Endothelial cell of umbilical vein (primary cell): ENCODE results near the gene FOLR1. TPM values are rescaled to one million over a fixed set of nuclear protein-coding genes. Genes with fewer than 3 reads are reported as not detected.

ENCODE experiments used
- BruUV-seq: library from RNA; stranded (reverse); fragments of 400-500 nt; replicated peaks from 2 replicates; lab custom pipeline; 2021; lab: Mats Ljungman, UMichigan
- CTCF ChIA-PET: fragments of 300-600, 350-600 bp; sonication (Branson Sonifier 250); formaldehyde crosslinking; loops from one replicate; lab custom pipeline; 2021; ENCODE audit warnings: antibody characterized with exemption, inconsistent platforms; lab: Charles Lee
- POLR2A ChIA-PET: fragments of 300-600, 350-600 bp; sonication (Branson Sonifier 250); formaldehyde crosslinking; loops from one replicate; lab custom pipeline; 2021; ENCODE audit warnings: antibody characterized with exemption, inconsistent platforms; lab: Charles Lee
- DNase-seq: peaks from one replicate; pipeline ENCODE4 v3.0.0-alpha.2; 2011; ENCODE audit warnings: low read depth, low spot score
- FAIRE-seq: peaks from 2 replicates; lab custom pipeline; 2011; peaks lifted over from hg19 to GRCh38; lab: Jason Lieb, UNC
- H2AFZ ChIP-seq: 2 replicates; pipeline ENCODE4 v1.6.0; 2012; ENCODE audit warnings: low read depth, low read length, control low read depth, inconsistent platforms
- H3K27ac ChIP-seq: 2 replicates; pipeline ENCODE4 v1.5.1; 2011; ENCODE audit warnings: low read depth, mild to moderate bottlenecking, control low read depth, low read length, moderate library complexity; ENCODE audit not compliant: insufficient read depth
- H3K27me3 ChIP-seq, 2 experiments: 2 replicates each; pipeline versions ENCODE4 v1.6.0 to v1.6.1; 2011; ENCODE audit warnings: low read length in 2 of 2, mixed read lengths in 1 of 2; ENCODE audit not compliant: control insufficient read depth in 2 of 2, insufficient read depth in 2 of 2
- H3K36me3 ChIP-seq, 2 experiments: 2 replicates in 1 of 2; 3 replicates in 1 of 2; pipeline ENCODE4 v1.5.1; 2011; ENCODE audit warnings: low read length in 2 of 2, mild to moderate bottlenecking in 1 of 2, moderate library complexity in 1 of 2; ENCODE audit not compliant: control insufficient read depth in 2 of 2, insufficient read depth in 2 of 2; ENCODE audit errors: extremely low read depth in 1 of 2
- H3K4me1 ChIP-seq: 3 replicates; pipeline ENCODE4 v1.5.1; 2011; ENCODE audit warnings: mild to moderate bottlenecking, low read length; ENCODE audit not compliant: control insufficient read depth, insufficient read depth; ENCODE audit errors: extremely low read depth
- H3K4me2 ChIP-seq: 2 replicates; pipeline ENCODE4 v1.6.1; 2011; ENCODE audit warnings: low read length, control low read depth, mixed read lengths; ENCODE audit not compliant: insufficient read depth
- H3K4me3 ChIP-seq, 3 experiments: fragments of 200-600 bp in 1 of 3; sonication (generic), shearing (Covaris generic) in 1 of 3; replicated peaks in 1 of 3; 2 replicates each; pipeline ENCODE4 v1.5.1; 2011 to 2016; ENCODE audit warnings: control low read depth in 3 of 3, low read length in 3 of 3, mild to moderate bottlenecking in 2 of 3, inconsistent platforms in 1 of 3, low read depth in 1 of 3, moderate library complexity in 1 of 3; ENCODE audit not compliant: insufficient read depth in 1 of 3
- H3K79me2 ChIP-seq: 2 replicates; pipeline ENCODE4 v1.6.0; 2012; ENCODE audit warnings: low read length, inconsistent platforms; ENCODE audit not compliant: control insufficient read depth, insufficient read depth
- H3K9ac ChIP-seq: replicated peaks from 2 replicates; pipeline ENCODE3; 2011; ENCODE audit warnings: low read length, control low read depth; ENCODE audit not compliant: insufficient read depth; ENCODE audit errors: extremely low read depth
- H3K9me1 ChIP-seq: replicated peaks from 3 replicates; pipeline ENCODE4 v1.6.0; 2011; ENCODE audit warnings: mild to moderate bottlenecking, low read length; ENCODE audit not compliant: control insufficient read depth, insufficient read depth; ENCODE audit errors: extremely low read depth
- H3K9me3 ChIP-seq: replicated peaks from 2 replicates; pipeline ENCODE4 v1.5.1; 2012; ENCODE audit warnings: low read length, inconsistent platforms; ENCODE audit not compliant: control insufficient read depth, insufficient read depth
- H4K20me1 ChIP-seq: replicated peaks from 2 replicates; pipeline ENCODE3; 2011; ENCODE audit warnings: mild to moderate bottlenecking, low read length; ENCODE audit not compliant: control insufficient read depth, insufficient read depth; ENCODE audit errors: extremely low read depth
- CTCF ChIP-seq, 2 donors: IDR thresholded peaks; 1 replicate in 1 of 2; 2 replicates in 1 of 2; pipeline ENCODE4 v1.5.1; 2011; ENCODE audit warnings: low read length in 2 of 2, mild to moderate bottlenecking in 2 of 2, moderate library complexity in 2 of 2, control low read depth in 1 of 2, inconsistent platforms in 1 of 2, low read depth in 1 of 2; ENCODE audit not compliant: insufficient read depth in 1 of 2; ENCODE audit errors: extremely low read depth in 1 of 2
- EZH2 ChIP-seq: IDR thresholded peaks from 2 replicates; pipeline ENCODE4 v1.6.1; 2012; ENCODE audit warnings: borderline replicate concordance, low read depth, mild to moderate bottlenecking, moderate library complexity, low read length, inconsistent platforms; ENCODE audit not compliant: severe bottlenecking
- FOS ChIP-seq: IDR thresholded peaks from 2 replicates; pipeline ENCODE4 v1.6.1; 2011; ENCODE audit warnings: mild to moderate bottlenecking, low read length, moderate library complexity, borderline replicate concordance; ENCODE audit not compliant: insufficient read depth
- GATA2 ChIP-seq: IDR thresholded peaks from 2 replicates; pipeline ENCODE4 v1.7.0; 2011; ENCODE audit warnings: low read depth, mild to moderate bottlenecking, moderate library complexity, mixed read lengths, low read length; ENCODE audit not compliant: insufficient read length, insufficient read depth
- JUN ChIP-seq: IDR thresholded peaks from 2 replicates; pipeline ENCODE4 v1.6.1; 2011; ENCODE audit warnings: borderline replicate concordance, low read depth; ENCODE audit not compliant: insufficient read length, insufficient read depth
- MYC ChIP-seq: IDR thresholded peaks from one replicate; pipeline ENCODE4 v1.6.1; 2011; ENCODE audit warnings: mild to moderate bottlenecking, low read depth, low read length
- POLR2A ChIP-seq: IDR thresholded peaks from 2 replicates; pipeline ENCODE4 v1.6.1; 2012; ENCODE audit warnings: low read depth, mild to moderate bottlenecking, control low read depth, low read length
- POLR2AphosphoS5 ChIP-seq: IDR thresholded peaks from 2 replicates; pipeline ENCODE4 v1.6.1; 2012; ENCODE audit warnings: low read depth, mild to moderate bottlenecking, control low read depth, low read length, moderate library complexity; ENCODE audit not compliant: insufficient read depth
- dilution Hi-C: fragments of 300-500 bp; cut with MboI; formaldehyde crosslinking; loops from one replicate; pipeline ENCODE4 v1.15.0; 2019; ENCODE audit warnings: low sequenced_read_pairs; ENCODE audit not compliant: extremely low pct_ligation_motif_present
- intact Hi-C: fragments of 100-400 bp; cut with micrococcal nuclease; formaldehyde crosslinking; loops from one replicate; pipeline ENCODE4 v1.10.0; 2022
- polyA plus RNA-seq, 4 experiments: library from polyadenylated mRNA; depleted of rRNA in 3 of 4; stranded (reverse) in 3 of 4; unstranded in 1 of 4; fragments of >200 nt; gene quantifications; 2 replicates each; pipeline versions ENCODE4 v1.2.1 to v1.2.3, GENCODE V29; 2011 to 2012; ENCODE audit warnings: missing spikeins in 1 of 4
- total RNA-seq: library from RNA; stranded (reverse); gene quantifications from 2 replicates; pipeline ENCODE4 v1.2.3, GENCODE V29; 2021
- TF ChIP-seq, protein P1 (sequence below): IDR thresholded peaks from 2 replicates; pipeline ENCODE4 v1.6.1; 2011; ENCODE audit not compliant: insufficient read depth, insufficient read length

Gene FOLR1
- total and polyA plus RNA-seq, 2 donors (not counting 3 experiments of a cell fraction or from before 2014, with no cell fraction given), result not detected

- no TSS peak for BruUV-seq
- CTCF ChIA-PET, result interaction anchor here (0.7 to 1.5 kb wide), 4 partner anchors 9 to 203 kb away, joined by 3 to 8 read pairs (median 4); no protein-coding TSS in a partner anchor
Observed at GRCh38 chr11:72227316-72228228, 35.6 kb downstream of the FOLR1 start.

More at GRCh38 chr11:72227316-72228228, 35.6 kb downstream of the FOLR1 start:
- TF ChIP-seq POLR2A (no peak), POLR2AphosphoS5 (no peak), FOS (no peak), EZH2 (no peak), GATA2 (no peak), JUN (no peak), MYC (no peak), CTCF (IDR thresholded peaks at IDR 0.05; ENCODE audit: extremely low read depth in 1 of 2, insufficient read depth in 1 of 2, low read depth in 1 of 2, low read length in 2 of 2) (no peak)
- TF ChIP-seq, protein P1, sequence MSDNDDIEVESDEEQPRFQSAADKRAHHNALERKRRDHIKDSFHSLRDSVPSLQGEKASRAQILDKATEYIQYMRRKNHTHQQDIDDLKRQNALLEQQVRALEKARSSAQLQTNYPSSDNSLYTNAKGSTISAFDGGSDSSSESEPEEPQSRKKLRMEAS, result no peak
- Histone ChIP-seq H3K4me3 (no peak overlapping the region), H3K27me3 (no peaks in the 10 kb centered on the region), H3K9me1 (no peaks in the 10 kb centered on the region), H3K9ac (no peak overlapping the region), H3K27ac (no peak overlapping the region), H3K9me3 (no peaks in the 10 kb centered on the region), H2AFZ (no peak overlapping the region), H3K4me1 (peaks cover 8% of the 10 kb centered on the region), H3K36me3 (peaks cover 10 to 53% of the 10 kb centered on the region in 2 experiments), H4K20me1 (no peaks in the 10 kb centered on the region), H3K79me2 (peaks cover 21% of the 10 kb centered on the region), H3K4me2 (no peak overlapping the region)
- POLR2A ChIA-PET, result interaction anchor here (1.3 kb wide), 1 partner anchor 9 kb away, joined by 4 read pairs; no protein-coding TSS in a partner anchor
- dilution Hi-C loops (no loop called here), intact Hi-C loops (no loop called here)
- FAIRE-seq (no peak), DNase-seq (no peak)
